Jurkat, Clone E6-1 (cell line): ENCODE results near the gene MPST. TPM values are rescaled to one million over a fixed set of nuclear protein-coding genes. Genes with fewer than 3 reads are reported as not detected.
A peak's percentile ranks its signal among the peaks of the same experiment; 100 is the strongest.
"Not testable (repeated sequence)": the region's sequence is repeated elsewhere in the genome, so short reads cannot be mapped to it uniquely, and the experiment has no call there.

Experiments
- DNase-seq: peaks from one replicate; pipeline ENCODE4 v3.0.0-alpha.2; 2011; ENCODE audit warnings: low read depth, low spot score
- H3K4me3 ChIP-seq: 2 replicates; pipeline ENCODE4 v1.5.1; 2011; ENCODE audit warnings: mild to moderate bottlenecking, low read length, control low read depth, moderate library complexity
- polyA plus RNA-seq: library from polyadenylated mRNA; unstranded; fragments of >200 nt; gene quantifications from one replicate; pipeline ENCODE4 v1.2.1, GENCODE V29; 2012; ENCODE audit warnings: missing spikeins; ENCODE audit not compliant: insufficient read length, insufficient read depth

Gene MPST
- polyA plus RNA-seq = 55.0 TPM

DNA sequence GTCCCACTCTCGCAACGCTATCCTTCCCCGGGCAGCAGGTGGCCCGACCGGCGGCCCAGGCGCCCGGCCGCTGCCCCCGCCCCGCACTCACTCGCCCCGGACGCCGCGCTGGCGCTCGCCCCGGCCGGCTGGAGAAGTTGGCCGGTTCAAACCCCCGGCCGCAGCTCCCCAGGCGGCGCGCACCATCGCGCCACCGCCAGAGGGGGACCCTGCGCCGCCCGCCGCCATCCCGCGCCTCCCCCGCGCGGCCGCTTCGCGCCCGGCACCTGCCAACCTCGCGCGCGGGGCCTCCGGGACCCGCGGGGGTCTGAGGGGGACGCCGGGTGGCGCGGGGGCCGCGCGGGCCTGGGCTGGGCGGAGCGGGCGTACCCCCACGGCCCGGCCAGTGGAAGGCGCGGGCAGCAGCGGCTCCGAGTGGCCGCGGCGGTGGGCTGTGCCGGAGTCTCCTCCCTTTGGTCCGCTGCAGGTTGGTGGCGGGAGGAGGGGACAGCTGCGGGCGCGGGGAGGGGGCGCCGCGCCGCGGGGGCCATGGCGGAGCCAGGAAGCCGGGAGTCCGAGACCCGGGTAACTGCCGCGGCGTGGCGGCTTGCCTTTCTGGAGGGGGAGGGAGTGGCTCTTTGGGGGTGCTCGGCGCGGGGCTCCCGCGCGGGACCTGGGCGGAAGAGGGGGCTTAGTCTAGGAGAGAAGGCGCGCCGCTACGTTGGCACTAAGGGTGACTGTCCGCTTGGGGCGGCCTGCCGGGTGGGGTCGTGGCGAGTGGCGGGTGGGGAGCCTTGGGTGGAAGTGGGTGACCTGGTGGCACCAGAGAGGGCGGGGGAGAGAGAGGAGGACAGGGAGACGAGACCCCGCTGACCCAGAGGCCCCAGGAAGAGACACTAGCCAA lies at the start of gene MPST, which contains the start of gene TST:
MPST (plus strand) TSS at position 434 of the 883 bp plus-strand sequence; CDS start at position 529, 95 bp downstream.
TST (minus strand) TSS at position 139 of the 883 bp plus-strand sequence. CDS start 715 bp downstream, outside the sequence.
- H3K4me3 ChIP-seq = peak within 1 kb of the TSS; percentile 91
- peak; percentile 14 for DNase-seq

- DNase-seq = no peak
- H3K4me3 ChIP-seq = no peak overlapping the region
Measured at GRCh38 chr22:36971341-36972125, 48.0 kb upstream of the MPST start.

GRCh38 chr22:36976606-36977005 lies 42.9 kb upstream of the MPST start:
- H3K4me3 ChIP-seq = no peak overlapping the region
- no peak for DNase-seq

GRCh38 chr22:36977401-36977861 lies 42.1 kb upstream of the MPST start:
- H3K4me3 ChIP-seq = peak overlapping the region; percentile 63
- DNase-seq = peak; percentile 65

DNA sequence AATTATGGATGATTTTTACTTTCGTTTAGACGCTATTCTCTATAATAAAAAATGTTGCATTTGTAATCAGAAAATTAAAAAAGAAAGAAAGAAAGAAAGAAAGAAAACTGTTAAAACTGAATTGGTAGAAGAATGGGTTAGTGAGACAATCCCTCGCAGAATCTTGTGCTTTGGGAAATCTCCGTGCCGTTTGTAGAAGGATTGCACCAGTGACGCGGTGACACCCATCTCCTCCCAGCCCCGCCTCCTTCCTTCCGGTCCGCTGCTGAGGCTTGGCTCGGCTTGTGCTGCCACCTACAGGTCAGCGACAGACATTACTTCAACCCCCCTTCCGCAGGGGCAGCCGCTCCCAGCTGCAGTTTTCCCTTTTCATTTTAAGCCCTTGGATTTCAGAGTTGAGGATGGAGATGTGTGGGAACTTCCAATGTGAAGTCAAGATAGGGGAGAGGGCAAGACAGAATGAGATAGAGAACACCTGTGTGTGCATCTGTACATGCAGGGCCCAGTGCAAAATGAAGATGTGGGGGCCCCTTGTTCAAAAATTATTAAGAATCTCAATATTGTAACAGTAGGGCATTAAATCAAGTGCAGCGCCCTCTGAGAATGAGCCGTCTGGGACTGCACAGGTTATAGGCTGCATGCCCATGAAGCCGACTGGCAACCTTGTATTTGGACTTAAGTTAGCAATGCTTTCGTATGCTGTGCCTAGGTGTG lies 41.4 kb upstream of the MPST start:
- H3K4me3 ChIP-seq = peak overlapping the region; percentile 63
- DNase-seq = peak; percentile 81

DNA sequence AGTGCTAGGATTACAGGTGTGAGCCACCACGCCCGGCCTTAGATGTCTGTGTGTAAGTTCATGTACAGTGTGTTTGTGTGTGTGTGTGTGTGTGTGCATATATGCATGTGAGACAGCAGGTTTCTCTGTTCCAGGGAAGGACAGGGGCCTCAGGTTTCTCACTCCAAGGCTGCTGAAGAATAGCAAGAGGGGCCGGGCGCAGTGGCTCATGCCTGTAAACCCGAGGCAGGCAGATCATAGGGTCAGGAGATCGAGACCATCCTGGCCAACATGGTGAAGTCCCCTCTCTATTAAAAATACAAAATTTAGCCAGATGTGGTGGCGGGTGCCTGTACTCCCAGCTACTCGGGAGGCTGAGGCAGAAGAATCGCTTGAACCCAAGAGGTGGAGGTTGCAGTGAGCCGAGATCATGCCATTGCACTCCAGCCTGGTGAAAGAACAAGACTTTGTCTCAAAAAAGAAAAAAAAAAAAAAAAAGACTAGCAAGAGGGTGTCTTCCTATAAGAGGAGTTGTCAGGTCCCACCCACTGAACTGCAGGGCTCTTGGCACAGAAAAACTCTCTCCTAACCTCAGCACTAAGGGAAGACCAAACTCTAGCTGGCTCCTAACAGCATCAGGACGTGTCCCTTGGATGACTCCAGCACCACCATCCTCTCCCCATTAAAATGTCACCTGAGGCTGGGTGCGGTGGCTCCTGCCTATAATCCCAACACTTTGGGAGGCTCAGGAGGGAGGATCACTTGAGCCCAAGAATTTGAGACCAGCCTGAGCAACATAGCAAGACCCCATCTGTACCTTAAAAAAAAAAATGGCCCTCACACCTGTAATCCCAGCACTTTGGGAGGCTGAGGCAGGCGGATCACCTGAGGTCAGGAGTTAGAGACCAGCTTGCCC lies 40.3 kb upstream of the MPST start:
- no peak overlapping the region for H3K4me3 ChIP-seq
- no peak for DNase-seq

- no peak for DNase-seq
- H3K4me3 ChIP-seq = no peak overlapping the region
Measured at GRCh38 chr22:36981247-36981775, 38.2 kb upstream of the MPST start.

DNA sequence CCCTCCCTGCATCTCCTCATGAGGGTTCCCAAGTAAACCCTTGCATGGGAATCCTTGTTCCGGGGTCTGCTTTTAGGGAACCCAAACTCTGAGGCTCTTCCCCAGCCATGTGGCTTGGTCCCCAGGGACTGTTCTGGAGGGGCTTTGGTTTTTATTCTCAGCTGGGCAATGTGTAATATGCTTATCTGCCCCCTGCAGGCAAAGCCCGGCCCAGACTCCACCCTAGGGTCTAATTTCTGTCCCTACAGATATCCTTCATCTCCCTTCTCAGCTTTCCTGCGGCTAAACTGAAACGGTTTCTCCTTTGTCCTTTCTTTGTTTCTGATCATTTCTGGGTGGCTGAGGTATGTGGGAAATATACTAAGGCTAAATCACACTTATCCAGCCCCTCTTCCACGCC lies 37.4 kb upstream of the MPST start:
- H3K4me3 ChIP-seq = no peak overlapping the region
- no peak for DNase-seq

GRCh38 chr22:36985211-36985889 lies 34.2 kb upstream of the MPST start:
- no peak overlapping the region for H3K4me3 ChIP-seq
- DNase-seq = no peak

GRCh38 chr22:36986242-36986821 lies 33.2 kb upstream of the MPST start:
- H3K4me3 ChIP-seq = no peak overlapping the region
- no peak for DNase-seq

- no peak for DNase-seq
- H3K4me3 ChIP-seq = no peak overlapping the region
Measured at GRCh38 chr22:36988075-36988832, 31.3 kb upstream of the MPST start.

DNA sequence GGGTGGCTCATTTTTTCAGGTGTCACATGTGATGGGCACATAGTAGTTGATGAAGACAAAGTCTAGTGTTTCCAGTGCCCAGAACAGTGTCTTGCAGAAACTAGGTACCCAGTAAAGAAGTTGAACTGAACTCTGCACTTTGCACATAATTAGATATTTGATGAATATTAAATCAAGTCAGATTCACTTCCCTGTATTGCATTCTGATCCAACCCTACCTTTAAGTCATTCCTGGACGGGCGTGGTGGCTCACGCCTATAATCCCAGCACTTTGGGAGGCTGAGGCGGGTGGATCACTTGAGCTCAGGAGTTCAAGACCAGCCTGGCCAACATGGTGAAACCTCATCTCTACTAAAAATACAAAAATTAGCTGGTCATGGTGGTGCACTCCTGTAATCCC lies 30.5 kb upstream of the MPST start:
- not testable (repeated sequence) for H3K4me3 ChIP-seq, DNase-seq

DNA sequence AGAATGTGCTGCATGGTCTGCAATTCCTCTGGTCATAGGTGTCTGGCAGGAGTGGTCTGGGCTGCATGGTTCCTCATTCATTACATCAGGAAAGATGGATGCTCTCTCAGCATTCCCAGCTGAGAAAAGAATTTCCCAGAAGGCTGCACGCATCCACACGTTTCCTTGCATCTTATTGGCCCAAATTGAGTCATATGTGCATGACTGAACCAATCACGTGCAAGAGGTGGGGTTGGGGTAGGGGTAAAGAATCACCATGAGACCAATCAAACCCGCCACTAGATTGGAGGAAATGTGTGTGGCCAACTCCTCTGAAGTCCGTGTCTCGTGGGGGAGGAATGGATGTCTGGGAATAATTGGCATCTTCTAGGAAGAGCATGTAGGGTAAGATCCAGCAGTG lies 29.1 kb upstream of the MPST start:
- no peak overlapping the region for H3K4me3 ChIP-seq
- no peak for DNase-seq

GRCh38 chr22:36991206-36991605 lies 28.3 kb upstream of the MPST start:
- no peak overlapping the region for H3K4me3 ChIP-seq
- DNase-seq = no peak

GRCh38 chr22:36997746-36998145 lies 21.8 kb upstream of the MPST start:
- DNase-seq = no peak

DNA sequence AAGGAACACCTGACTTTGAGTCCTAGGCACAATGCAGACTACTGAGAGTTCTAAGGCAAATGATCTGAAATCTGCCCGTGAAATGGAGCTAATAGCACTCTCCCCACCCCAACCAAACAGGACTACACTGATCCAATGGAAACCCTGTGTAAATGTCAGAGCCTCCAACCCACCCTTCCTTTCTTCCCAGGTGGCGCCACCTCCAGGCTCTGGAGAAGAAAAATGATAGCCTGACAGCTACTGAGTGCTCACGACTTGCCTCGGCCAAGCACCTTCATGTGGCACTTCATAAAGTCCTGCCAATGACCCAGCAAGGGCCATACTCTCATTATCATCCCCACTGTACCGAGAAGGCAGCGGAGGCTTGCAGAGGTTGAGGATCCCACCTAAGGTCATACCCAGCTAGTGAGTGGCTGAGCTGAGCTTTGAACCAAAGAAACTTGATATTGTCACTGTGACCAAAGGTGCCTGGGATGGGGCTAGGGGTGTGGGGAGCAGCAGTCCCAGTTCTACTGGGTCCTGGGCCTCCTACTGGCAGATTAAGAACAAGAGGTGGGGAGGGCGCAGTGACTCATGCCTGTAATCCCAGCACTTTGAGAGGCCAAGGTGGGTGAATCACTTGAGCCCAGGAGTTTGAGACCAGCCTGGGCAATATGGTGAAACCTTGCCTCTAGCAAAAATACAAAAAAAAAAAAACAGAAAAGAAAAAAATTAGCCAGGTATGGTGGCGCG lies 20.8 kb upstream of the MPST start:
- H3K4me3 ChIP-seq = no peak overlapping the region
- no peak for DNase-seq

More at GRCh38 chr22:36997746-36998145, 21.8 kb upstream of the MPST start:
- no peak overlapping the region for H3K4me3 ChIP-seq
